ENCODE data around the gene AKR1B15. TPM values are rescaled to one million over a fixed set of nuclear protein-coding genes. Genes with fewer than 3 reads are reported as not detected.
A peak's percentile ranks its signal among the peaks of the same experiment; 100 is the strongest.
"Not testable (repeated sequence)": the region's sequence is repeated elsewhere in the genome, so short reads cannot be mapped to it uniquely, and the experiment has no call there.

Gene AKR1B15
- polyA plus RNA-seq, 1 donor (not counting 4 experiments of a cell fraction or from before 2014, with no cell fraction given) = 0.28 TPM

DNA sequence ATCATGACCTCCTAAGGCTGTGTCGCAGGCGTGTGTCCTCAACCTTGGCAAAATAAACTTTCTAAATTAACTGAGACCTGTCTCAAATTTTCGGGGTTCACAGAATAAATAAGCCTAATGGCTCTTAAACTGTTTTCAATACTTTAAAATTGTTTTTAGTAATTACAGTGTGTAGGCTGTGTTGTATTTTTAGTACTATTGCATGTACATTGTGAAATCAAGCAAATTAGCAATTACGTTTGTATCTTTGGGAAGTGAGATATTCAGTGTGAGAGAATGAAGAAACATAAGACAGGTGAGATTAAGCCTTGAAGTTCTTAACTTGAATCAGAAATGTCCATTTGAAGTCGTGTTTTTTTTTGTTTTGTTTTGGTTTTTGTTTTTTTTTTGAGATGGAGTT, 26.3 kb upstream of the AKR1B15 start:
- Histone ChIP-seq H3K9me1 (ENCODE audit: control insufficient read depth, extremely low read depth, insufficient read depth, low read length) (no peaks in the 10 kb centered on the region), H3K27me3 (ENCODE audit: control insufficient read depth, extremely low read depth, insufficient read depth, low read length) (no peaks in the 10 kb centered on the region), H2AFZ (ENCODE audit: control insufficient read depth, low read length) (no peak overlapping the region), H3K79me2 (ENCODE audit: control insufficient read depth, insufficient read depth, low read length) (no peaks in the 10 kb centered on the region), H3K4me3 (ENCODE audit: control insufficient read depth in 2 of 3, extremely low read depth in 1 of 3, insufficient read depth in 2 of 3, low read depth in 1 of 3, low read length in 3 of 3) (no peak overlapping the region), H3K27ac (ENCODE audit: control insufficient read depth, insufficient read depth, low read length) (no peak overlapping the region), H3K36me3 (ENCODE audit: control insufficient read depth in 2 of 2, extremely low read depth in 1 of 2, insufficient read depth in 2 of 2, low read length in 2 of 2) (no peaks in the 10 kb centered on the region), H3K4me2 (ENCODE audit: control insufficient read depth, extremely low read depth, insufficient read depth, low read depth, low read length) (no peak overlapping the region), H3K4me1 (ENCODE audit: control insufficient read depth, extremely low read depth, insufficient read depth, low read length) (peaks cover 17% of the 10 kb centered on the region), H3K9me3 (ENCODE audit: control insufficient read depth, low read depth, low read length) (no peaks in the 10 kb centered on the region), H4K20me1 (ENCODE audit: control insufficient read depth, extremely low read depth, insufficient read depth, low read length) (no peaks in the 10 kb centered on the region), H3K9ac (ENCODE audit: control insufficient read depth, extremely low read depth, insufficient read depth, low read length) (no peak overlapping the region)
- DNase-seq (ENCODE audit: low read depth, low spot score) (no peak), FAIRE-seq (no peak)
- TF ChIP-seq EZH2 (IDR thresholded peaks at IDR 0.05; ENCODE audit: low read length) = no peak
- TF ChIP-seq, protein P1, sequence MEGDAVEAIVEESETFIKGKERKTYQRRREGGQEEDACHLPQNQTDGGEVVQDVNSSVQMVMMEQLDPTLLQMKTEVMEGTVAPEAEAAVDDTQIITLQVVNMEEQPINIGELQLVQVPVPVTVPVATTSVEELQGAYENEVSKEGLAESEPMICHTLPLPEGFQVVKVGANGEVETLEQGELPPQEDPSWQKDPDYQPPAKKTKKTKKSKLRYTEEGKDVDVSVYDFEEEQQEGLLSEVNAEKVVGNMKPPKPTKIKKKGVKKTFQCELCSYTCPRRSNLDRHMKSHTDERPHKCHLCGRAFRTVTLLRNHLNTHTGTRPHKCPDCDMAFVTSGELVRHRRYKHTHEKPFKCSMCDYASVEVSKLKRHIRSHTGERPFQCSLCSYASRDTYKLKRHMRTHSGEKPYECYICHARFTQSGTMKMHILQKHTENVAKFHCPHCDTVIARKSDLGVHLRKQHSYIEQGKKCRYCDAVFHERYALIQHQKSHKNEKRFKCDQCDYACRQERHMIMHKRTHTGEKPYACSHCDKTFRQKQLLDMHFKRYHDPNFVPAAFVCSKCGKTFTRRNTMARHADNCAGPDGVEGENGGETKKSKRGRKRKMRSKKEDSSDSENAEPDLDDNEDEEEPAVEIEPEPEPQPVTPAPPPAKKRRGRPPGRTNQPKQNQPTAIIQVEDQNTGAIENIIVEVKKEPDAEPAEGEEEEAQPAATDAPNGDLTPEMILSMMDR (optimal IDR thresholded peaks at IDR 0.05 in 1 of 3, IDR thresholded peaks at IDR 0.05 in 1 of 3, conservative IDR thresholded peaks at IDR 0.05 in 1 of 3; ENCODE audit: extremely low read depth in 1 of 3, insufficient read depth in 2 of 3, low read length in 3 of 3) = no peak
- dilution Hi-C loops (cut with MboI; ENCODE audit: extremely low pct_ligation_motif_present, low sequenced_read_pairs) = no loop called here

DNA sequence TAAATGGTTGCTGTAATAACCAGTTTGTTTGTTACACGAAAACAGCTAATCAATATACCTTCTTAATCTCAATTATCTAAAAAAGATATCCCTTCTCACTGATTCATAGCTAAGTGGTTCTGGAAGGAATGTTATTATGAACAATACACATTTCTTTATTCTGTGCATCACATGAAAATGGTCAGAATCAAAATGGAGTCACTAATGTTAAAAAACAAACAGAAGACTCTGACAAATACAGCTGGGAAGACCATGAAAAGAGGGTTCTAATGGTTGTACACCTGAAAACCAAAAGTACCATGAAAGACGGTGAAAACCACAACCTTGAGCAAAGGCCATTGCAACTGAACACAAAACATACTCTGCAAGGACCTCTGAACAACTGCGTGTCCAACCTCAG, 23.5 kb upstream of the AKR1B15 start:
- H3K36me3 ChIP-seq (ENCODE audit: control insufficient read depth in 2 of 2, extremely low read depth in 1 of 2, insufficient read depth in 2 of 2, low read length in 2 of 2); H3K9me3 ChIP-seq (ENCODE audit: control insufficient read depth, low read depth, low read length); H3K27me3 ChIP-seq (ENCODE audit: control insufficient read depth, extremely low read depth, insufficient read depth, low read length); DNase-seq (ENCODE audit: low read depth, low spot score); H4K20me1 ChIP-seq (ENCODE audit: control insufficient read depth, extremely low read depth, insufficient read depth, low read length); H3K4me3 ChIP-seq (ENCODE audit: control insufficient read depth in 2 of 3, extremely low read depth in 1 of 3, insufficient read depth in 2 of 3, low read depth in 1 of 3, low read length in 3 of 3); H3K9me1 ChIP-seq (ENCODE audit: control insufficient read depth, extremely low read depth, insufficient read depth, low read length); H2AFZ ChIP-seq (ENCODE audit: control insufficient read depth, low read length); dilution Hi-C loops (cut with MboI; ENCODE audit: extremely low pct_ligation_motif_present, low sequenced_read_pairs); H3K4me2 ChIP-seq (ENCODE audit: control insufficient read depth, extremely low read depth, insufficient read depth, low read depth, low read length); H3K79me2 ChIP-seq (ENCODE audit: control insufficient read depth, insufficient read depth, low read length); H3K27ac ChIP-seq (ENCODE audit: control insufficient read depth, insufficient read depth, low read length); H3K9ac ChIP-seq (ENCODE audit: control insufficient read depth, extremely low read depth, insufficient read depth, low read length): not testable (repeated sequence)
- H3K4me1 ChIP-seq (ENCODE audit: control insufficient read depth, extremely low read depth, insufficient read depth, low read length) = peaks cover 26% of the 10 kb centered on the region
- FAIRE-seq = peak; percentile 62

DNA sequence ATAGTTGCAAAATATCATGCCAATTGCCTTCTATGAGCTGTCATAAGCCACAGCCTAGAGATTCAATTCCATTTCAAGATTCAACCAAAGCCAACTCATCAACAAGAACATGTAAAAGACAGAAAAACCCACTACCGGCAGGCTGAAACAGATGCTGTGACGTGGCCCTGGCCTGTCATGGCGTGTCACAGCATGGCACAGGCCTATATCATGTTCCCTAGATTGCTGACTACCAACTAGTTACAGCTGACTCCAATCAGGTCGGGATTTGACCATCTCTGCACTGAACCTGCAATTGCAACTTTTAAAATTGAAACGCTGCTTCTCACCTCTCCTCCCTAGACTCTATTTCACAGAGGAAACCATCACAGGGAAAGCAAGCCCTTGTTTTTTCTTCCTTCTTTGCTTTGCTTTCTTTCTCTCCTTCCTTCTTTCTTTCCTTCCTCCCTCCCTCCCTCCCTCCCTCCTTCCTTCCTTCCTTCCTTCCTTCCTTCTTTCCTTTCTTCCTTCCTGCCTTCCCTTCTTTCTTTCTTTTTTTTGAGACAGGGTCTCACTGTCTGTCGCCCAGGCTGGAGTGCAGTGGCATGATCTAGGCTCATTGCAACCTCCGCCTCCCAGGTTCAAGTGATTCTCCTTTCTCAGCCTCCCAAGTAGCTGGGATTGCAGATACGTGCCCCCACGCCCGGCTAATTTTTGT, 22.2 kb upstream of the AKR1B15 start:
- H4K20me1 ChIP-seq (ENCODE audit: control insufficient read depth, extremely low read depth, insufficient read depth, low read length); dilution Hi-C loops (cut with MboI; ENCODE audit: extremely low pct_ligation_motif_present, low sequenced_read_pairs); H3K9me3 ChIP-seq (ENCODE audit: control insufficient read depth, low read depth, low read length); H3K4me3 ChIP-seq (ENCODE audit: control insufficient read depth in 2 of 3, extremely low read depth in 1 of 3, insufficient read depth in 2 of 3, low read depth in 1 of 3, low read length in 3 of 3); H3K79me2 ChIP-seq (ENCODE audit: control insufficient read depth, insufficient read depth, low read length); H3K9ac ChIP-seq (ENCODE audit: control insufficient read depth, extremely low read depth, insufficient read depth, low read length); H3K9me1 ChIP-seq (ENCODE audit: control insufficient read depth, extremely low read depth, insufficient read depth, low read length); H3K27me3 ChIP-seq (ENCODE audit: control insufficient read depth, extremely low read depth, insufficient read depth, low read length); H3K36me3 ChIP-seq (ENCODE audit: control insufficient read depth in 2 of 2, extremely low read depth in 1 of 2, insufficient read depth in 2 of 2, low read length in 2 of 2); DNase-seq (ENCODE audit: low read depth, low spot score): not testable (repeated sequence)
- H3K4me1 ChIP-seq (ENCODE audit: control insufficient read depth, extremely low read depth, insufficient read depth, low read length) = peaks cover 34% of the 10 kb centered on the region
- H3K4me2 ChIP-seq (ENCODE audit: control insufficient read depth, extremely low read depth, insufficient read depth, low read depth, low read length) = peak overlapping the region; percentile 59
- H2AFZ ChIP-seq (ENCODE audit: control insufficient read depth, low read length) = peak overlapping the region; percentile 44
- peak overlapping the region; percentile 47 for H3K27ac ChIP-seq (ENCODE audit: control insufficient read depth, insufficient read depth, low read length)
- FAIRE-seq = peak; percentile 100

Data from keratinocyte (primary cell).